ENCODE measurements around the gene CCNG1. TPM values are rescaled to one million over a fixed set of nuclear protein-coding genes. Genes with fewer than 3 reads are reported as not detected.
"Not testable (repeated sequence)": the region's sequence is repeated elsewhere in the genome, so short reads cannot be mapped to it uniquely, and the experiment has no call there.

Gene CCNG1
- total RNA-seq = 379 and 441 TPM in 2 replicates

- DNase-seq = peak; percentile 97
These were observed at the start of gene CCNG1 for GRCh38 chr5:163437309-163438182. Gene CCNG1 (plus strand): TSS chr5:163437595. CDS start chr5:163439257, 1,662 bp downstream.

- no peak for DNase-seq
These were observed 41.6 kb upstream of the CCNG1 start for GRCh38 chr5:163395792-163396191.

- not testable (repeated sequence) for DNase-seq
These were observed 40.5 kb upstream of the CCNG1 start for GRCh38 chr5:163396818-163397340.

- no peak for DNase-seq
These were observed 40.0 kb upstream of the CCNG1 start for GRCh38 chr5:163397354-163397753.

GRCh38 chr5:163399923-163400322, 37.5 kb upstream of the CCNG1 start:
- DNase-seq = no peak

GRCh38 chr5:163401271-163401670, 36.1 kb upstream of the CCNG1 start:
- no peak for DNase-seq

- no peak for DNase-seq
These were observed 35.4 kb upstream of the CCNG1 start for GRCh38 chr5:163402007-163402406.

- DNase-seq = no peak
These were observed 32.8 kb upstream of the CCNG1 start for GRCh38 chr5:163404364-163405173.

- DNase-seq = peak; percentile 2
These were observed 30.2 kb upstream of the CCNG1 start for GRCh38 chr5:163407034-163407655.

GRCh38 chr5:163408311-163408923, 29.0 kb upstream of the CCNG1 start:
- peak; percentile 77 for DNase-seq

GRCh38 chr5:163409384-163409783, 28.0 kb upstream of the CCNG1 start:
- no peak for DNase-seq

GRCh38 chr5:163410505-163410904, 26.9 kb upstream of the CCNG1 start:
- DNase-seq = no peak

GRCh38 chr5:163415673-163416072, 21.7 kb upstream of the CCNG1 start:
- not testable (repeated sequence) for DNase-seq

- DNase-seq = no peak
These were observed 12.6 kb upstream of the CCNG1 start for GRCh38 chr5:163424836-163425235.

GRCh38 chr5:163426128-163426527, 11.3 kb upstream of the CCNG1 start:
- DNase-seq = peak; percentile 7

- no peak for DNase-seq
These were observed 4.9 kb upstream of the CCNG1 start for GRCh38 chr5:163432544-163432943.

- DNase-seq = no peak
These were observed 4.1 kb upstream of the CCNG1 start for GRCh38 chr5:163433271-163433670.

- DNase-seq = peak; percentile 87
These were observed 3.0 kb upstream of the CCNG1 start for GRCh38 chr5:163434401-163434866.

- DNase-seq = no peak
These were observed 880 bp upstream of the CCNG1 start for GRCh38 chr5:163436515-163436914.

- DNase-seq = no peak
These were observed 435 bp upstream of the CCNG1 start for GRCh38 chr5:163437011-163437308.

GRCh38 chr5:163439092-163439425, 1.7 kb downstream of the CCNG1 start:
- no peak for DNase-seq

- no peak for DNase-seq
These were observed 3.6 kb downstream of the CCNG1 start for GRCh38 chr5:163440954-163441353.

GRCh38 chr5:163444526-163444925, 7.1 kb downstream of the CCNG1 start:
- no peak for DNase-seq
